ENCODE results near the gene GASK1A.

GASK1A gene

DNA sequence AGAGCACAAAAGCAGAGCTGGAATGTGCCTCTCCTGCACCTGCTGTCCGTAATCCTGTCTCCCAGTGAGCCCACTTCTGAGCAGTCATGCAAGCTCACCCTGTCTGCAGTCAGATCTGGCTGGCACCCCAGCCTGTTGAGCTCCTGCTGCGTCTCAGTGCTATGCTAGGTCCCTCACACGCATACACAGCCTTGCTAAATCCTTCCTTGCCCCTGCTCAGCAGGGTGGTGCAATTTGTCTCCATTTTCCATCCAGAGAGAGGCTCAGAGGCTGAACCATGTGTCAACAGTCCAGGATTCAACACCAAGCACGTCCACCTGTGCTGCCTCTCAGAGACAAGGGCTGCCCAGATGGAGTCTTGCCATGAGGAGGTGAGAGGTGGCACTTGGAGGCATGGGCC is 115.7 kb downstream of the GASK1A start:
- TF ChIP-seq CTCF (IDR thresholded peaks at IDR 0.05; ENCODE audit: low read depth, low read length, missing control alignments) = no peak
- no peak for DNase-seq (ENCODE audit: extremely low read depth, low read depth)
- H3K4me3 ChIP-seq (replicated peaks; ENCODE audit: low read depth, low read length) = no peak overlapping the region

DNA sequence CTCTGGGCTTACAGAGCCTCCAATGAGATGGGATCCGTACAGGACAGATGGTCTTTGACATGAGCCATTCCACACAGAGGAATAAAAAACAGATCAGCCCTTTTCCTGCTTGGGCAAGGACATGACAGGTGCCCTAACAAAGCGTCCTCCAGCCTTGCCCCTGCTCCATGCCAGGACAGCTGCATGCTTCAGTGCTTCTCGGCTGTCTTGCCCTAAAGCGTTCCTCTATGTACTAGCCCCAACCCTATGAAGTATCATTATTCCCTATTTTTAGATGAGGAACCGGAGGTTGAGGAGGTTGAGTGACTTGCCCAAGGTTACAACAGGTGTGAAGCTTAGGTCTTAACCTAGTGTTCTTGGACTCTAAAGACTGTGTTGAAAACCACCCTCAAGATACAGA is 116.3 kb downstream of the GASK1A start:
- H3K4me3 ChIP-seq (replicated peaks; ENCODE audit: low read depth, low read length) = no peak overlapping the region
- TF ChIP-seq CTCF (IDR thresholded peaks at IDR 0.05; ENCODE audit: low read depth, low read length, missing control alignments) = no peak
- DNase-seq (ENCODE audit: extremely low read depth, low read depth) = no peak

- DNase-seq (ENCODE audit: extremely low read depth, low read depth) = no peak
- H3K4me3 ChIP-seq (replicated peaks; ENCODE audit: low read depth, low read length) = no peak overlapping the region
- no peak for TF ChIP-seq CTCF (IDR thresholded peaks at IDR 0.05; ENCODE audit: low read depth, low read length, missing control alignments)
Measured at GRCh38 chr3:43096761-43097160, 117.7 kb downstream of the GASK1A start.

- no peak overlapping the region for H3K4me3 ChIP-seq (replicated peaks; ENCODE audit: low read depth, low read length)
- no peak for TF ChIP-seq CTCF (IDR thresholded peaks at IDR 0.05; ENCODE audit: low read depth, low read length, missing control alignments)
- no peak for DNase-seq (ENCODE audit: extremely low read depth, low read depth)
Measured at GRCh38 chr3:43097400-43098080, 118.4 kb downstream of the GASK1A start.

DNA sequence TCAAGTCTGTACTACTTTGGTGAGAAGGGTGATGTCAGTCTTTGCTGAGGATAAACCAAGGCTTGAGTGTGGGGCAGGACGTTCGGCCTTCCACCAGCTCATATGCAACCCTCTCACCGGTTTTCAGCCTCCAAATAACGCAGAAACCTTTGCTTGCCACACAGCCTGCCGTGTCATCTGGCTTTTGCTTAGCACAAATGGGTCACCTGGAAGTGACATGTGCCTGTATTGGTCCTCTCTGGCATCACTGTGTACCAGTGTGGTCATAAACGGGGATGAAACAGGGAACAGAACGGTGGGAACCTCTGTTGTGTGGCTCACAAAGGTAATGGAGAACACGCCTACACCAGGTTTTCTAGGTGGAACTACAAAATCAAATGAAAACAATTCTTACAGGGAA is 119.7 kb downstream of the GASK1A start:
- no peak for TF ChIP-seq CTCF (IDR thresholded peaks at IDR 0.05; ENCODE audit: low read depth, low read length, missing control alignments)
- no peak for DNase-seq (ENCODE audit: extremely low read depth, low read depth)
- H3K4me3 ChIP-seq (replicated peaks; ENCODE audit: low read depth, low read length) = no peak overlapping the region

- no peak for TF ChIP-seq CTCF (IDR thresholded peaks at IDR 0.05; ENCODE audit: low read depth, low read length, missing control alignments)
- DNase-seq (ENCODE audit: extremely low read depth, low read depth) = no peak
- H3K4me3 ChIP-seq (replicated peaks; ENCODE audit: low read depth, low read length) = no peak overlapping the region
Measured at GRCh38 chr3:43102773-43103480, 123.8 kb downstream of the GASK1A start.
